ENCODE results near the gene ARHGAP45. TPM values are rescaled to one million over a fixed set of nuclear protein-coding genes. Genes with fewer than 3 reads are reported as not detected.
"Not testable (repeated sequence)": the region's sequence is repeated elsewhere in the genome, so short reads cannot be mapped to it uniquely, and the experiment has no call there.

The ARHGAP45 gene
- total RNA-seq, 1 donor from 2014 or later: 26.2 TPM

DNA sequence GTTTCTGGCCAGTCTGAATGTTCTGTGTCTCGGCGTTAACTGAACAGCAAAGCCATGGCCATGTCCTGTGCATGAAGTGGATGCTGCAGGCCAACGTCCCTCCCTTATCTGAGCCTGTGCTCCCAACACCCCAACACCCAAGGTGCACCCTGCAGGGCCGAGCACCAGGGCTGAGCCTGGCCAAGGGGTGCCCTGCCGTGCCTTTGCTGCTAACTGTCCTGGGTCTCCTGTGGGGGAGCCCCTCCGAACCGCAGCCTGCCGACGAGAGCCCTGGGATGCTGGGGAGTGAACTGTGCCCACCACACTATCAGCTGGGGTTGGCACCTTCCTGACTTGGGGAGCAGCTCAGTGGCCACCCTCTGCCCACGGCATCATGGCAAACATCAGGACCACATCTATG lies 54.4 kb downstream of the ARHGAP45 start:
- ATAC-seq (no peak), DNase-seq (ENCODE audit: low spot score) (no peak)
- intact Hi-C loops (cut with DNase I): loop anchor here (5.0 kb wide), 1 partner anchor 61 kb away; no protein-coding TSS in a partner anchor

DNA sequence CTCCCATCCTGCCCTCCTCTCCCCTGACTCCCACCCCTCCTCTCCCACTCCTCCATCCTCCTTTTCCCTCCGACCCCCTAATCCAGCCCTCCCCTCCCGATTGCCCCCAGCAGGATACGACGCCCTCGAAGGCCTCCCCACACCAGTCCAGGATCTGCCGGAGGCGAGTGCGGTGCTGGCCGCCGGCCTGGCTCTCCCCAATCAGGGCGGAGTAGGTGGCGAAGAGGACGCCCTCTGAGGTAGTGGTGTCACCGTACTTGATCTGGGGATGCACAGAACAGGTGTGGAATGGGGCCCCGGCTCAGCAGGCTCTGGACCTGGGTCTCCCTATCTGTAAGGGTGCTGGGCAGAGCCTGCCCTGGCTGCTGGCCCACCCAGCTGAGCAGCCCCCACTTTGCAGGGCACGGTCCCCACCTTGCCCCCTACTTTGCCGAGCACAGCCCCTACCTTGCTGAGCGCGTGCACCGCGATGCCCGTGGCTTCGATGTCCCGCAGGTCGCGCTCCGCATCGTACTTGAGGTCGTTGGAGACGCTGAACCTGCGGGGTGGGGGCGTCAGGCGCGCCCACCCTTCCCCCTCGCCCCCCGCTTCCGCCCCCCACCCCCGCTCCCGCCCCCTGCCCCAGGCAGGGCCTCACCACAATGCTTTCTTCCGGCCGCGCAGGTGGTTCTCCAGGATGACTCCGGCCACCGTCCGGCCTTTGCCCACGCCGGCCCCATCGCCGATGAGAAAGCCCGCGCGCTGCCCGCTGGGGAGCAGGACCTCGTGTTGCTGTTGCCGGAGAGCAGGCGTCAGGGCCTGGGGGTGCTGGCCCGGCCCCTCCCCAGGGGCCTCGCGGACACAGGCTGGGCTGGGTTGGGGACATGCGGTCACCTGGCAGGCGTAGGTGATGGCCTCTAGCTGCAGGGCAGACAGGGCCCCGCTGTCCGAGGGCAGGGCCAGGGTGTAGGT lies 55.3 kb downstream of the ARHGAP45 start:
- intact Hi-C loops (cut with DNase I): loop anchor here (5.0 kb wide), 1 partner anchor 60 kb away; no protein-coding TSS in a partner anchor
- DNase-seq (ENCODE audit: low spot score): no peak
- ATAC-seq: no peak

DNA sequence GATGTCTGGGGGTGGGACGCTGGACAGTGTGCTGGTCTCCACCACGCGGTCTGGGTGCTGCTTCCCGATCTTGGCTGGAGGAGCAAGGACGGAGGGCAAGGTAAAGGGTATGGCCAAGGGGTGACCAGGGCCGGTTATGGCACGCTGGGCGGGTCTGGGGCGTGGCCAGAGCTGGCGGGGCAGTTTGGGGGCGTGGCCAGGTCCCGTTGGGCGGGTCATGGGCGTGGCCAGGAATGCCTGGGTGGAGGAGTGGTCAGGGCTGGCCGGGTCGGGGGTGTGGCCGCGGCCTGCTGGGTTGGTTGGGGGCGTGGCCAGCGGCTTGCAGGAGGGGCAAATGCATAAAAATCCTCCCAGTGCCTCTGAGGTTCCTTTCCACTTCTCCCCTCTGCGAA lies 56.0 kb downstream of the ARHGAP45 start:
- DNase-seq (ENCODE audit: low spot score) (peak; percentile 83), ATAC-seq (peak; percentile 64)
- intact Hi-C loops (cut with DNase I): loop anchor here (5.0 kb wide), 1 partner anchor 59 kb away; no protein-coding TSS in a partner anchor

DNA sequence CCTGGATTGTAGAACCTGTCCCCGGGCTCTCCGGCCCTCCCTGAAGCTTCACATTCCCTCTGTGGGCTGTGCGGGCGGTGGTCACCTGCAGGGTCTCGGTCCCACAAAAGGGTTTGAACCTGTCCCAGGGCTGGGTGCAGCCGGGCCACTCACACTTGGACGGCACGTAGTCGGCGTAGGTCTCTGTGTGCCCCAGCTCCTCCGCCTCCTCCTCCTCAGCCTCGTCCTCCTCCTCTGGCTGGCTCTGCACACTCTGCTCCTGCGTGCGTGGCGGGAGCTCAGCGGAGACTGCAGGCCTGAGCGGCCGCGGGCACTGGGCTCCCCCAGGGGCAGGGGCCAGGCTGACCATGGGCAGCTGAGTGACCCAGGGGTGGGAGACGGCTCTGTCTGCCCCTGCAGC lies 56.4 kb downstream of the ARHGAP45 start:
- intact Hi-C loops (cut with DNase I): loop anchor here (5.0 kb wide), 1 partner anchor 59 kb away; no protein-coding TSS in a partner anchor
- no peak for DNase-seq (ENCODE audit: low spot score)
- no peak for ATAC-seq

DNA sequence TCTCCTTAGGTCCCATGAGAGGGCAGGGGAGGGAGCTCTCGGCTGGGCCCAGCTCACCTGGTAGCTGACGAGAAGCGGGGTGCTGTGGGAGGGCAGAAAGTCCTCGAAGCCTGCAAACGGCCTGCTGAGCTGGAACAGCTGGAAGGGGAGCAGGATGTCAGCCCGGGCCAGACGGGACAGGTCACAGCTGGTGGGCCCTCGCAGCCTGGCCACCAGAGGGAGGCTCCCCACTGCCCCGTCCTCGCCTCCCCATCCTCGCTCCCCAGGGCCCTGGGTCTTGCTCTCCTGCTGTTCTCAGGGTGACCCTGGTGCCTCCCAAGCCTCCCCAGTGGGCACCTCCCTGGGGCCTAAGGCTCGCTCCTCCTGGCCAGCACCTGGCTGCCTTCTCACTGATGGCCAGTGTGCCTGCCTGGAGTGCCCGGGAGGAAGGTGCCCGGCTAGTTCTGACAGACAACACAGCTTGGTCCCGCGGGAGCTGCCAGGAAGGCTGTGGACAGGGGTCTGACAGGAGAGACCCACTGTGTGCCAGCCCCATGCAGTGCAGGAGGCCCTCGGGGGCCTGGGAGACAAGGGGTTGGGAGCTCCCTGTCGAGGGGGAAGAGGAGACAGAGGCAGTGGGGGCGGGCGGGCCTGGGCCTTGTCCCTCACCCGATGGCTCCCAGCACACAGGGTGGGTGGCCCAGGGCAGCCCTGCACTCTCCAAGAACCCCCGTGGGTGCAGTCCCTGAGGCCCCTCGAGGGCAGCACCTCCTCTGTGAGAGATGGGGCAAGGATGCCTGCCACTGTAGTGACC lies 57.1 kb downstream of the ARHGAP45 start:
- intact Hi-C loops (cut with DNase I): loop anchor here (5.0 kb wide), 1 partner anchor 58 kb away; no protein-coding TSS in a partner anchor
- no peak for ATAC-seq
- no peak for DNase-seq (ENCODE audit: low spot score)

DNA sequence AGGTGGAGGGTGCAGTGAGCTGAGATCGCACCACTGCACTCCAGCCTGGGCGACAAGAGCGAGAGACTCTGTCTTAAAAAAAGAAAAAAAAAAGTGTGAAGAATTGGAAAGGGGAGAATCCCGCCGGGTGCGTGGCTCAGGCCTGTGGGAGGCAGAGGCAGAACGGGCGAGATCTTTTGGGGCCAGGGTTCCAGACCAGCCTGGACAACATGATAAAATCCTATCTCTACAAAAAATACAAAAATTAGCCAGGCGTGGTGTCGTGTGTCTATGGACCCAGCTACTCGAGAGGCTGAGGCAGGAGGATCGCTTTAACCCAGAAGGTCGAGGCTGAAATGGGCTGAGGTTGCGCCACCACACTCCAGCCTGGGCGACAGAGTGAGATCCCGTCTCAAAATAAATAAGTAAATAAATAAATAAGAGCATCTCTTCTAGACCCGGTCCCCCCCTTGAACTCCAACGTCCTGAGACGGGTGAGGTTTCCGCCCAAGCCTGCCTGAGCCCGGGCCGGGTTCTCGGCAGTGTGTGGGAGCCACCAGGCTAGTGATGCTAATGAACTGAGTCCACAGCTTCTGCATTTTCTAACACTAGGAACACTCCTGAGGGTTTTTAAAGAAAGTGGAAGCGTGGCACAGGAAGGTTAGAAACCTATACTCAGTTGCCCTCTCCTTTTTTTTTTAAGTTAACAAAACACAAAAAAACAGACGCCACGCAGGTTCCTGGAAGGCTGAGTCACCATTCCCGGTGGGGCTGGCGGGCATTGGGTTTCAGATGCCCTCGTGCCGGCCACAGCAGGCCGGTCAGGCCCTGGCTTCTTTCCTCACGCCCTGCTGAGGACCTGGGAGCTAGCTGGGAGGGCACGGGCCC lies 58.9 kb downstream of the ARHGAP45 start:
- DNase-seq (ENCODE audit: low spot score) (no peak), ATAC-seq (no peak)
- intact Hi-C loops (cut with DNase I): no loop called here

DNA sequence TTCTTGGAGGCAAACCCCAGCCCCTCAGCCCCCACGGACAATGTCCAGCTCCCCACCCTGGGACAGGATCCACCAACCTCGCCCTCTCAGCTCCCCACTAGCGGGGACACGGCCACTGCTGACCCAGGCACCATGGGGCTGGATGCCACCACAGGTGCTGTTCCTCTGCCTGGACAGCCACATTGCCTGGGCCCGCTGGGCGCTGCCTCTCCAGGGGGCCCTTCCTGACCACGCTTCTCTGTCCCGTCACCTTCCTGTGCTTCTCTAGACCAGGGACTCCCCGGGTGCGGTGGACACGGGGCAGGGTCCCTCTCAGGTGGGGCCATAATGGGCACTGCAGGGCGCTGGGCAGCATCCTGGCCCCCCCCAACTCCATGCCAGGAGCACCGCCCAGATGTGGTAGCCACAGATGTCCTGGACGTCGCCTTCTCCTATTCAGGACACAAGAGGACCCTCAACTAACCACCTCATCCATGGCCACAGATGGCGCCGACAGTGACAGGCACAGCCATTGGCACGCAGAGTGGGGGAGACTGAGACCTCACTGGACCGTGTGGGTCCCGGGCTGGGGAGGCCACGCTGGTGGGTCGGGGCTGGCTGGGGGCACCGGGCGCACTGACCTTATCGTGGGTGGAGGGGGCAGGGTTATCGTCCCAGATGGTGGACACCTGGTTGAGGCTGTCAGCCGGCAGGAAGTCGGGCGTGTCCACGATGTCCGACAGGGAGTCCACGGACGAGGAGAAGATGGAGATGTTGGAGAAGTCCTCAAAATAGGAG lies 60.2 kb downstream of the ARHGAP45 start:
- intact Hi-C loops (cut with DNase I): no loop called here
- DNase-seq (ENCODE audit: low spot score): no peak
- ATAC-seq: no peak

DNA sequence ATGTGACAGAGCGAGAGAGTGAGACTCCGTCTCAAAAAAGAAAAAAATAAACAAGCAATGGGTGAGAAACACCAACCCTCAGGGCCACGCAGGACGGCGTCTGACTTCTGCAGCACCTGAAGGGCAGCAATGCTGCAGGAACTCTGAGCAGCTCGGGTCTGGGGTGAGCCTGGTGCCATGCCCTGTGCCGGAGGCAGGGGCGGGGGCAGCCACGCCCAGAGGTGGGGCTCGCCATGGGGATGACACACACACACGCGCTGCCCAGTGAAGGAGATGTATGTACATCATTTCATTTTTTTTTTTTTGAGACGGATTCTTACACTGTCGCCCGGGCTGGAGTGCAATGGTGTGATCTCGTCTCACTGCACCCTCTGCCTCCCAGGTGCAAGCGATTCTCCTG lies 61.1 kb downstream of the ARHGAP45 start:
- DNase-seq (ENCODE audit: low spot score) (no peak), ATAC-seq (no peak)
- intact Hi-C loops (cut with DNase I): no loop called here

DNA sequence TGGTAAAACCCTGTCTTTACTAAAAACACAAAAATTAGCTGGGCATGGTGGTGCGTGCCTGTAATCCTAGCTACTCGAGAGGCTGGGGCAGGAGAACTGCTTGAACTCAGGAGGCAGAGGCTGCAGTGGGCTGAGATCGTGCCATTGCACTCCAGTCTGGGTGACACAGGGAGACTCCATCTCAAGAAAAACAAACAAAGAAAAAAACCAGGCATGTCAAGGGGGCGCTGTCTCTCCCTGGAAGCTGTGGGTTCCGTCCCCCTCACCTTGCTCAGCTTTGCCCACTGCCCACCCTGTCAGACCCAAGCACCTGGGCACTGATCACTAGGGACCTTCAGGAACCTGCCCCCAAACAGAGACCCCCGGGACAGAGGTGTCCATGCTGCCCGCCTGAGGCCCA lies 62.1 kb downstream of the ARHGAP45 start:
- intact Hi-C loops (cut with DNase I); ATAC-seq; DNase-seq (ENCODE audit: low spot score): not testable (repeated sequence)

DNA sequence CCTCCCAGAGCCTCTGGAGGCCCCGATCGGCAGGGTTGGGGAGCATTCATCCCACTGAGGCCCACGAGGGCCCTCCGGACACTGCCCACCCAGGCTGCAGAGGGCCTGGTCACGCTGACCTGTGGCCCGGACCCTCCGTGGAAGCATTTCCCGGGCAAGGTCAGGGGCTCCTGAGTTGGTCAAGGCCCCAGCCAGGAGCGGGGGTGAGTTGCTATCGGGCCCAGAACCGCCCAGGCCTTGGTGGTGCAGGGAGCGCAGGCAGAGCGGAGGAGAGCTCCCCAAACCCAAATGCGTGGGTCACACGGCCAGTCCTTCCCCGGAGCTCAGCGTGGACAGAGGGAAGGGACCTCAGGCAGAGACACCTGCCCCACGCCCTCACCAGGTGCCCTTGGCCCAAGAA lies 62.6 kb downstream of the ARHGAP45 start:
- ATAC-seq: no peak
- no peak for DNase-seq (ENCODE audit: low spot score)
- intact Hi-C loops (cut with DNase I): no loop called here

DNA sequence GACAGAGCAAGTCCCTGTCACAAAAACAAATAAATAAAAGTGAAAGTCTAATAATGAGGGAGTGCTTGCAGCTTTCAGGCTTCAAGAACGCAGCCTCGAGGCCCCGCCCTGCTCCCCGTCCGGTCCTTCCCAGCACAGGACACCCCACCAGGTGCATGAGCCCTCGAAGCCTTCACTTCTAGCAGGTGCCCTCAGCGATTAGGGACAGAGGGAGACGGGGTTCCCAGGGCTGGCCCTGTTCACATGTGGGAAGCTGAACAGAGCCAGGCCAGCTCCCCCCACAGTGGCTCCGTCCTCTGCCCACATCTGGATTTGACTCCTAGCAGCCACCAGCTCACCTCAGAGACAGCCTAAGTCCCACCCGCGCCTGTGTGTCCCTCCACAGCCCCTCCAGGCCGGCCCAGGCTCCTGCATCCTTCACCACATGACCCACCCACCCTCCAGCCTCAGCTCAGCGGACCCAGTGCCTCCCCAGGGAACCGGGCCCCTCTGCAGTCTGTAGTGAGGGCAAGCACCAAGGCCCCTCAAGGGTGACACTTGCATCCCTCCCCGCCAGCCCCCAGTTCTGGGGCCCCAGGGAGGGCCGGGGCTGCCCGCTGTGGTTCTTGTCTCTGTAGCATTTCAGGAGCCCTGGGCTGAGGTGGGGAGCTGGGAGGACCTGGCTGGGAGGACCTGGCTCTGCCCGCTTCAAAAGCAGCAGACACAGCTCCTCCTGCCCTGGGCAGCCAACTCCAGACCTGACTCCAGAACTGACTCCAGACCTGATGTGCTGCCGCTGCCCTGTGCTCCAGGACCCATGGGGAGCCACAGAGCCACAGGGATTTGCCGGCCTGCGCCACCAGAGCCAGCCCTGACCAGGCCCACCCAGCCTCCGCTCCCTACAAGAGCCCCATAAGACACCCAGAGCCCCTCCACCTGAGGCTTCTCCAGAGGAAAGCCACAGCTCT lies 64.1 kb downstream of the ARHGAP45 start:
- intact Hi-C loops (cut with DNase I): no loop called here
- DNase-seq (ENCODE audit: low spot score): no peak
- peak; percentile 4 for ATAC-seq

DNA sequence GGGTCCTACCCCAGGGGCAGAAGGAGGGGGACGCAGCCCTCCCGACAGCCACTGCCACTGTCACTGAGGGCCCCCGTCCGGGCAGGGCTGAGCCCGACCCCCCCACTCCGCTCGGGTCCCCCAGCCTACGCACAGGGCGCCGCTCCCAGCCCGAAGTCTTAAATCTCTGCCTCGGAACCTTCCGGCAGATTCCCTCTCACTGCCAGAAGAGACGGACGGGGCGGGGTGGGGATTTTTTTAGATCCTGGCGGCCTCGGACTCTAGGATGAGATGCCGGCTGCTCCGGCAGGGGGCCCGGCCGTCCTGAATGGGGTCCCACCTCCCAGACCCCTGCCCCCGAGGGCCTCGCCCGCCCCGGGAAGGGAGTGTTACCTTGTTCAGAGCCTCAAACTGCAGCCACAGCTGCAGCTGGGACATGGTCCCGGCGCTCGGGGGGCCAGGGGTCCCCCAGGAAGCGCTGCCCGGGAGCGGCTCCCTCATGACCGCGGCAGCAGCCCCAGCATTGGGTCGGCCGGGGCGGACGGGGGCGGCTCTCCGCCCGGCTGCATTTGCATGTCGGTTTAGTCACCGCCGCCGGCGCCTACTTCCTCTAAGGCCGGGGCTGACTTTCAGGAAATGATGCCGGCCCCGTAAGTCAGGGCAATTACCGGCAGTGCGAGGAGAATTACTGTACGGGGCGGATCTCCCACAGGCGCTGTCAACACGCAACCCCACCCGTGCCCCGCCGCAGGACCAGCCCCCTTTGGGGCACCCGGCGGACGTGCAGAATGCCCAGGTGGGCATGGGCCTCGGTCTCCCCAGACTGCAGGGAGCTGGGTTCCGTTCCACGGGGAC lies 65.0 kb downstream of the ARHGAP45 start:
- intact Hi-C loops (cut with DNase I): no loop called here
- DNase-seq (ENCODE audit: low spot score) (peak; percentile 91), ATAC-seq (peak; percentile 78)

DNA sequence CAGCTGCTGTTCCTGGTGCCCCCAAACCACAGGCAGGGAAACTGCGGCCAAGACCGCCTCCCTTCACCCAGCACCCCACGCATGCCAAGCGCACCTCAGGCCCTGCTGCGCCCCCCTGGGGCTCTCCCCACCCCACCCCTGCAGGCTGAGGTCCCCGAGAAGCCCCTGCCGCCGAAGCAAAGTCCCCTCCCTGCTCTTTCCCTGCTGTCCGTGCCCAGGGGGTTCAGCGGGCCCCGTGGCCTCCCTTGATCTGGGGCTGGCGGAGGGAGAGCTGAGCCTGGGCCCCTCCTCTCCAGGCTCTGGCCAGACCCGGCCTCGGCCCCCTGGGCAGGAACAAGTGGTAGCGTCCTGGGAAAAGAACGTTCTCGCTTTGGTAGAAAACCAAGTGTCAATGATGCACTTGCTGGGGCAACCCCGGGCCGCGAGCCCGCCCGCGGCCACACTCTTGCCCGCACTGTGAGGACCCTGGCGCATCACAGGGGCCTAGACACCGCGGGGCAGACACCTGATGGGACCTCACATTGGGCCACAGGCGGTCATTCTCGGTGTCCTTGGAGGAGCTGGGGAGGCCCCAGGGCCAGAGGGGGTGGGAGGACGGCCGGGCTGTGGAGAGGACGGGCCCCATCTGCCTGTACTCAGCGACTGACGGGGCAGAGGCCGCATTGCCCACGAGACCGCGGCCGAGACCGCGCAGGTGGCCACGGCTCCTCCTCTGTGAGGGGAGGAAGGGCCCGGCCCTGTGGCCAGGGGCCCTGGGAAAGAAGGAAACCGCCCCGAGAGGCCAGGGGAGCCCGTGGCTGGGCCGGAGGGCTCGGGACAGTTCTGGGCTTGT lies 65.8 kb downstream of the ARHGAP45 start:
- DNase-seq (ENCODE audit: low spot score) (no peak), ATAC-seq (peak; percentile 12)
- intact Hi-C loops (cut with DNase I): no loop called here

DNA sequence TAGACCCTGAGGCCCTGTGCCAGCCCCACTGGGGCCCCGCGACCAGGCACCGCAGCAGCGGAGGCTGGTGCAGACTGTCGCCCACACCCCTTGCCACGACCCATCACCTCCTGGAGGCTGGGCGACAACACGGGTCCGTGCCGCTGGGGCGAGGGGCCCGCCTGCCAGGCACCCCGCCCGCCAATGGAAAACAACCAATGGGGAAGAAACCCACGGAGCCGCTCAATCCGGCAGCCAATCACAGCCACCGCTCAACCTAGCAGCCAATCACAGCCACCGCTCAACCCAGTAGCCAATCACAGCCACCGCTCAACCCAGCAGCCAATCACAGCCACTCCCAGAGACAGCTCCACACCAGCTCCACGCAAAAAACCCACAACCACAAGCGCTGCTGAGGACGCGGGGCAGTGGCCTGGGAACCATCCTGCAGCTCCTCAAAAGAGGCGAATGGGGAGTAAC lies 66.5 kb downstream of the ARHGAP45 start:
- intact Hi-C loops (cut with DNase I): no loop called here
- no peak for ATAC-seq
- DNase-seq (ENCODE audit: low spot score): no peak

DNA sequence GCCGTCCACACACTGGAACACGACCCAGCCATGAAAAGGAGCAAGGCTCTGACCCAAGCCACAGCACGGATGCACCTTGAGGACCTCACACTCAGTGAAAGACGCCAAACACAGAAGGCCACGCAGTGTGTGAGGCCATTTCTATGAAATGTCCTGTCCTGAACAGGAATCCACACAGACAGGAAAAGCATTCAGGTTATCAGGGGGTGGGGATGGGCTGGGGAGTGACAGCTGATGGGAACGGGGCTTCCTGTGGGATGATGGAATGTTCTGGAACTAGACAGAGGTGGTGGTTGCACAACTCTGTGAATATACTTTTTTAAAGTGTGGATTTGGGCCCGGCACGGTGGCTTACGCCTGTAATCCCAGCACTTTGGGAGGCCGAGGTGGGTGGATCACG lies 67.5 kb downstream of the ARHGAP45 start:
- intact Hi-C loops (cut with DNase I): no loop called here
- ATAC-seq (no peak), DNase-seq (ENCODE audit: low spot score) (no peak)

All from sciatic nerve (tissue), 2 donors.